Vagina (tissue), 2 donors: Measurements from ENCODE around the gene CPNE1.

Experiments
- POLR2A ChIP-seq, 2 donors: fragments of 450-650 bp; IDR thresholded peaks; one replicate each; pipeline ENCODE4 v1.6.1; 2017; ENCODE audit warnings: antibody characterized with exemption in 2 of 2, mild to moderate bottlenecking in 2 of 2, moderate library complexity in 2 of 2
- POLR2AphosphoS5 ChIP-seq, 2 donors: sonication (generic); formaldehyde crosslinking; IDR thresholded peaks; one replicate each; pipeline ENCODE4 v1.9.0; 2017; ENCODE audit warnings: antibody characterized with exemption in 2 of 2, mild to moderate bottlenecking in 2 of 2, low read depth in 1 of 2; ENCODE audit not compliant: insufficient read depth in 1 of 2
- TF ChIP-seq, protein P1 (sequence below), 3 experiments: fragments of 450-650 bp in 2 of 3; fragments of 200-600 bp in 1 of 3; sonication (generic) in 1 of 3; IDR thresholded peaks; one replicate each; pipeline ENCODE4 v1.5.1; 2017 to 2019; ENCODE audit warnings: antibody characterized with exemption in 3 of 3, mild to moderate bottlenecking in 2 of 3, moderate library complexity in 2 of 3

DNA sequence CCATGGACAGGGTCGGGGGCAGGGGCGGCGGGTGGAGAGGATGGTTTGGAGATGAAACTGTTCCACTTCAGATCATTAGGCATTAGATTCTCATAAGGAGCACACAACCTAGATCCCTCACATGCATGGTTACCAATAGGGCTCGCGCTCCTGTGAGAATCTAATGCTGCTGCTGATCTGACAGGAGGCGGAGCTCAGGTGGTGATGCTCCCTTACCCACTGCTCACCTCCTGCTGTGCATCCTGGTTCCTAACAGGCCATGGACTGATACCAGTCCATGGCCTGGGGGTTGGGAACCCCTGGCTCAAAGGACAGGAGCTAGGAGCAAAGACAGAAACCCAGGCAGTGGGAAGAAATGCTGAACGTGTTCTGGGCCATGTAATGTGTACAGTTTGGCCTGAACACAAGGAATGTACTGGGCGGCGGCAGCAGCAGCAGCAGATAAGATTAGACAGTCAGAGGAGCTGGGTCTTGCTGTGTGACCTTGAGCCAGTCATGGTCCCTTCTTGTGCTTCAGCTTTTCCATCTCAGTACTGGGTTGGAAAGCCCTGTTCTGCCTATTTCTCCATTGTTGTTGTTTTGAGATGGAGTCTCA, 53.8 kb downstream of the CPNE1 start:
- TF ChIP-seq, protein P1, sequence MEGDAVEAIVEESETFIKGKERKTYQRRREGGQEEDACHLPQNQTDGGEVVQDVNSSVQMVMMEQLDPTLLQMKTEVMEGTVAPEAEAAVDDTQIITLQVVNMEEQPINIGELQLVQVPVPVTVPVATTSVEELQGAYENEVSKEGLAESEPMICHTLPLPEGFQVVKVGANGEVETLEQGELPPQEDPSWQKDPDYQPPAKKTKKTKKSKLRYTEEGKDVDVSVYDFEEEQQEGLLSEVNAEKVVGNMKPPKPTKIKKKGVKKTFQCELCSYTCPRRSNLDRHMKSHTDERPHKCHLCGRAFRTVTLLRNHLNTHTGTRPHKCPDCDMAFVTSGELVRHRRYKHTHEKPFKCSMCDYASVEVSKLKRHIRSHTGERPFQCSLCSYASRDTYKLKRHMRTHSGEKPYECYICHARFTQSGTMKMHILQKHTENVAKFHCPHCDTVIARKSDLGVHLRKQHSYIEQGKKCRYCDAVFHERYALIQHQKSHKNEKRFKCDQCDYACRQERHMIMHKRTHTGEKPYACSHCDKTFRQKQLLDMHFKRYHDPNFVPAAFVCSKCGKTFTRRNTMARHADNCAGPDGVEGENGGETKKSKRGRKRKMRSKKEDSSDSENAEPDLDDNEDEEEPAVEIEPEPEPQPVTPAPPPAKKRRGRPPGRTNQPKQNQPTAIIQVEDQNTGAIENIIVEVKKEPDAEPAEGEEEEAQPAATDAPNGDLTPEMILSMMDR (IDR thresholded peaks at IDR 0.05) = no peak
- TF ChIP-seq POLR2A (IDR thresholded peaks at IDR 0.05) (no peak), POLR2AphosphoS5 (IDR thresholded peaks at IDR 0.05; ENCODE audit: insufficient read depth in 1 of 2, low read depth in 1 of 2) (no peak)
